SK-N-MC (cell line): ENCODE results near the gene REEP6.

ENCODE experiments used
- EZH2 ChIP-seq: fragments of 200-600 bp; sonication (generic); IDR thresholded peaks from one replicate; pipeline ENCODE4 v1.6.1; 2017; ENCODE audit warnings: antibody characterized with exemption
- FOXP2 ChIP-seq: optimal IDR thresholded peaks from 2 replicates; pipeline ENCODE3; 2011; ENCODE audit warnings: mild to moderate bottlenecking, moderate library complexity; ENCODE audit not compliant: insufficient read depth; ENCODE audit errors: extremely low read length, control extremely low read depth
- POLR2AphosphoS5 ChIP-seq: IDR thresholded peaks from 2 replicates; pipeline ENCODE4 v1.6.1; 2012; ENCODE audit warnings: mild to moderate bottlenecking, low read depth, low read length, borderline replicate concordance

- no peak for TF ChIP-seq EZH2
- TF ChIP-seq POLR2AphosphoS5 = no peak
- TF ChIP-seq FOXP2 = no peak
Observed at GRCh38 chr19:1457031-1457739, 33.8 kb upstream of the REEP6 start.
